GM12865 (cell line): ENCODE data around the gene TAF1C.

Experiments
- DNase-seq: peaks from one replicate; pipeline ENCODE4 v3.0.0; 2010; ENCODE audit warnings: low read depth
- H3K4me3 ChIP-seq: 2 replicates; pipeline ENCODE4 v1.5.1; 2011; ENCODE audit warnings: mild to moderate bottlenecking, low read depth, low read length, control low read depth
- CTCF ChIP-seq: IDR thresholded peaks from 2 replicates; pipeline ENCODE4 v1.5.1; 2011; ENCODE audit warnings: low read length, control low read depth, low read depth, inconsistent platforms; ENCODE audit not compliant: insufficient read depth; ENCODE audit errors: missing control alignments

The TAF1C gene

GRCh38 chr16:84174396-84174795 is 12.5 kb downstream of the TAF1C start:
- H3K4me3 ChIP-seq: no peak overlapping the region
- no peak for DNase-seq
- no peak for TF ChIP-seq CTCF

- no peak for TF ChIP-seq CTCF
- DNase-seq: no peak
- H3K4me3 ChIP-seq: no peak overlapping the region
These were observed 17.0 kb downstream of the TAF1C start for GRCh38 chr16:84169765-84170310.

GRCh38 chr16:84166796-84167695 is 19.8 kb downstream of the TAF1C start:
- TF ChIP-seq CTCF: no peak
- H3K4me3 ChIP-seq: no peak overlapping the region
- peak; percentile 79 for DNase-seq

GRCh38 chr16:84165746-84166145 is 21.1 kb downstream of the TAF1C start:
- TF ChIP-seq CTCF: no peak
- no peak overlapping the region for H3K4me3 ChIP-seq
- no peak for DNase-seq

- TF ChIP-seq CTCF: no peak
- H3K4me3 ChIP-seq: no peak overlapping the region
- no peak for DNase-seq
These were observed 25.1 kb downstream of the TAF1C start for GRCh38 chr16:84161801-84162200.

GRCh38 chr16:84161037-84161436 is 25.8 kb downstream of the TAF1C start:
- TF ChIP-seq CTCF: no peak

GRCh38 chr16:84159800-84160199 is 27.1 kb downstream of the TAF1C start:
- H3K4me3 ChIP-seq: no peak overlapping the region
- no peak for TF ChIP-seq CTCF
- DNase-seq: no peak

More at GRCh38 chr16:84161037-84161436, 25.8 kb downstream of the TAF1C start:
- no peak for DNase-seq
- no peak overlapping the region for H3K4me3 ChIP-seq
